GM12891 (cell line): ENCODE data around the gene IGSF8.

ENCODE experiments used
- POLR2A ChIP-seq: IDR thresholded peaks from 2 replicates; pipeline ENCODE4 v1.6.1; 2011; ENCODE audit warnings: low read depth, low read length, control low read depth
- POLR2AphosphoS5 ChIP-seq: IDR thresholded peaks from 2 replicates; pipeline ENCODE4 v1.6.1; 2011; ENCODE audit warnings: low read depth, low read length, control low read depth
- SPI1 ChIP-seq: IDR thresholded peaks from 2 replicates; pipeline ENCODE4 v1.6.1; 2011; ENCODE audit warnings: low read depth, low read length, control low read depth
- TAF1 ChIP-seq: IDR thresholded peaks from 2 replicates; pipeline ENCODE4 v1.6.1; 2011; ENCODE audit warnings: low read depth, low read length, control low read depth

- TF ChIP-seq POLR2AphosphoS5 (no peak), POLR2A (no peak), TAF1 (no peak), SPI1 (no peak)
Observed at GRCh38 chr1:160124705-160125478, 26.5 kb upstream of the IGSF8 start.
